ENCODE results near the gene PTRH2. TPM values are rescaled to one million over a fixed set of nuclear protein-coding genes. Genes with fewer than 3 reads are reported as not detected.

The PTRH2 gene
- total RNA-seq, 1 experiment from 2014 or later = 32.6 TPM

GRCh38 chr17:59678918-59679317 is 28.3 kb downstream of the PTRH2 start (continued):
- TF ChIP-seq CREM (CRISPR knock-in tag; IDR thresholded peaks at IDR 0.05) = no peak
- no peak for TF ChIP-seq ZNF232 (CRISPR knock-in tag; IDR thresholded peaks at IDR 0.05)
- TF ChIP-seq ZNF281 (CRISPR knock-in tag; IDR thresholded peaks at IDR 0.05) = no peak
- no peak for TF ChIP-seq ZBTB43 (CRISPR knock-in tag; IDR thresholded peaks at IDR 0.05)
- no peak for TF ChIP-seq HMGXB4 (CRISPR knock-in tag; IDR thresholded peaks at IDR 0.05)
- TF ChIP-seq USF1 (CRISPR knock-in tag; IDR thresholded peaks at IDR 0.05) = no peak
- no peak for TF ChIP-seq OVOL2 (CRISPR knock-in tag; IDR thresholded peaks at IDR 0.05; ENCODE audit: borderline replicate concordance)
- no peak for TF ChIP-seq PRRX2 (CRISPR knock-in tag; IDR thresholded peaks at IDR 0.05)
- no peak for TF ChIP-seq E2F5 (CRISPR knock-in tag; IDR thresholded peaks at IDR 0.05)
- TF ChIP-seq E2F4 (CRISPR knock-in tag; IDR thresholded peaks at IDR 0.05; ENCODE audit: borderline replicate concordance, low read depth) = no peak
- TF ChIP-seq JAZF1 (CRISPR knock-in tag; IDR thresholded peaks at IDR 0.05) = no peak

GRCh38 chr17:59676716-59677115 is 30.5 kb downstream of the PTRH2 start:
- ATAC-seq = no peak
- Mint-ChIP-seq H3K27me3 (ENCODE audit: low read depth) (no peaks in the 10 kb centered on the region), H3K36me3 (peaks cover 71% of the 10 kb centered on the region), H3K27ac (no peak overlapping the region), H3K9me3 (no peaks in the 10 kb centered on the region), H3K4me1 (no peaks in the 10 kb centered on the region), H3K4me3 (no peak overlapping the region)
- CTCF ChIA-PET = no interaction called here
- DNase-seq (ENCODE audit: low spot score) = no peak
- POLR2A ChIA-PET = no interaction called here
- no peak for TF ChIP-seq USF2 (CRISPR knock-in tag; IDR thresholded peaks at IDR 0.05)

- Mint-ChIP-seq H3K36me3 (peaks cover 58% of the 10 kb centered on the region), H3K27ac (peak overlapping the region; percentile 78), H3K4me1 (no peaks in the 10 kb centered on the region), H3K4me3 (no peak overlapping the region), H3K9me3 (no peaks in the 10 kb centered on the region), H3K27me3 (ENCODE audit: low read depth) (no peaks in the 10 kb centered on the region)
- ATAC-seq (no peak), DNase-seq (ENCODE audit: low spot score) (no peak)
- CTCF ChIA-PET = interaction anchor here (0.6 kb wide), 1 partner anchor 356 kb away, joined by 4 read pairs; no protein-coding TSS in a partner anchor
- POLR2A ChIA-PET = interaction anchor here (0.6 to 0.8 kb wide), 2 partner anchors 26 kb away, joined by 3 read pairs; no protein-coding TSS in a partner anchor
- no peak for TF ChIP-seq SP1 (CRISPR knock-in tag; conservative IDR thresholded peaks at IDR 0.05)
- TF ChIP-seq CREM (CRISPR knock-in tag; IDR thresholded peaks at IDR 0.05) = no peak
- no peak for TF ChIP-seq ERG (CRISPR knock-in tag; IDR thresholded peaks at IDR 0.05)
- TF ChIP-seq SOX15 (CRISPR knock-in tag; IDR thresholded peaks at IDR 0.05) = no peak
- TF ChIP-seq ZSCAN18 (CRISPR knock-in tag; IDR thresholded peaks at IDR 0.05) = no peak
- no peak for TF ChIP-seq NFE2L1 (CRISPR knock-in tag; IDR thresholded peaks at IDR 0.05)
- TF ChIP-seq TCF7 (CRISPR knock-in tag; IDR thresholded peaks at IDR 0.05; ENCODE audit: low read depth) = no peak
- no peak for TF ChIP-seq ZNF425 (CRISPR knock-in tag; conservative IDR thresholded peaks at IDR 0.05)
Measured at GRCh38 chr17:59675231-59675630, 32.0 kb downstream of the PTRH2 start.

All from WTC11 (cell line).